K562 (cell line): ENCODE measurements around the gene PTCH2. TPM values are rescaled to one million over a fixed set of nuclear protein-coding genes. Genes with fewer than 3 reads are reported as not detected.

ENCODE experiments used
- ARHGAP35 ChIP-seq: fragments of 450-650 bp; IDR thresholded peaks from 2 replicates; pipeline ENCODE4 v1.6.1; 2018; ENCODE audit not compliant: partially characterized antibody
- ARID3A ChIP-seq: IDR thresholded peaks from 2 replicates; pipeline ENCODE4 v1.6.1; 2012; ENCODE audit warnings: low read depth, low read length, improper control_type of control experiment, borderline replicate concordance
- BCL6 ChIP-seq: fragments of 250-450 bp; sonication (Bioruptor Pico); IDR thresholded peaks from 2 replicates; pipeline ENCODE4 v1.4.0; 2020
- CSDE1 ChIP-seq, 2 experiments: fragments of 450-650 bp; IDR thresholded peaks; 2 replicates each; pipeline ENCODE4 v1.6.1; 2016; ENCODE audit warnings: mild to moderate bottlenecking in 1 of 2
- GABPB2 ChIP-seq: fragments of 250-450 bp; sonication (Bioruptor Pico); conservative IDR thresholded peaks from 2 replicates; pipeline ENCODE4 v1.5.1; 2021; ENCODE audit warnings: mild to moderate bottlenecking
- HCFC1 ChIP-seq: IDR thresholded peaks from 2 replicates; pipeline ENCODE4 v1.6.1; 2012; ENCODE audit warnings: low read depth, low read length, improper control_type of control experiment
- MAFG ChIP-seq: fragments of 450-650 bp; conservative IDR thresholded peaks from 2 replicates; pipeline ENCODE4 v1.6.1; 2016; ENCODE audit warnings: missing genetic modification characterization, missing compliant biosample characterization
- MTA2 ChIP-seq: fragments of 450-650 bp; IDR thresholded peaks from 2 replicates; pipeline ENCODE4 v1.6.1; 2016; ENCODE audit warnings: low read depth
- NCOR1 ChIP-seq: fragments of 450-650 bp; IDR thresholded peaks from 2 replicates; pipeline ENCODE4 v1.6.1; 2016; ENCODE audit warnings: mild to moderate bottlenecking, moderate library complexity
- NFIC ChIP-seq: fragments of 450-650 bp; IDR thresholded peaks from 2 replicates; pipeline ENCODE4 v1.6.1; 2017; ENCODE audit warnings: mild to moderate bottlenecking, inconsistent platforms
- NR2C1 ChIP-seq, 2 experiments: fragments of 450-650 bp; IDR thresholded peaks; 2 replicates each; pipeline ENCODE4 v1.6.1; 2017; ENCODE audit warnings: mild to moderate bottlenecking in 2 of 2, antibody characterized with exemption in 1 of 2, inconsistent platforms in 1 of 2, missing compliant biosample characterization in 1 of 2, missing genetic modification characterization in 1 of 2
- RBM15 ChIP-seq: fragments of 200-400 bp; formaldehyde crosslinking; IDR thresholded peaks from 2 replicates; pipeline ENCODE4 v1.6.1; 2018; ENCODE audit warnings: mild to moderate bottlenecking, low read length, moderate library complexity; ENCODE audit not compliant: insufficient read depth
- SMARCE1 ChIP-seq: fragments of 450-650 bp; IDR thresholded peaks from 2 replicates; pipeline ENCODE4 v1.7.1; 2016; ENCODE audit warnings: mild to moderate bottlenecking
- SREBF2 ChIP-seq: sonication (generic); formaldehyde crosslinking; IDR thresholded peaks from 2 replicates; pipeline ENCODE4 v1.4.0; 2020; ENCODE audit warnings: mild to moderate bottlenecking, missing genetic modification reagents
- TCF3 ChIP-seq: sonication (generic); formaldehyde crosslinking; IDR thresholded peaks from 2 replicates; pipeline ENCODE4 v1.4.0; 2020; ENCODE audit warnings: mild to moderate bottlenecking, missing genetic modification reagents
- TOE1 ChIP-seq, 2 experiments: fragments of 450-650 bp in 1 of 2; sonication (generic) in 1 of 2; formaldehyde crosslinking in 1 of 2; IDR thresholded peaks; 2 replicates each; pipeline versions ENCODE4 v1.7.1 to v1.8.0; 2016 to 2022; ENCODE audit warnings: borderline replicate concordance in 2 of 2, mild to moderate bottlenecking in 2 of 2, antibody characterized with exemption in 1 of 2, inconsistent platforms in 1 of 2, low read depth in 1 of 2, missing genetic modification reagents in 1 of 2, moderate library complexity in 1 of 2
- TSC22D4 ChIP-seq: fragments of 450-650 bp; IDR thresholded peaks from 2 replicates; pipeline ENCODE4 v1.6.1; 2016; ENCODE audit warnings: missing genetic modification characterization, missing biosample characterization, control low read depth
- ZBED1 ChIP-seq: IDR thresholded peaks from 2 replicates; pipeline ENCODE4 v1.6.1; 2014
- ZBTB34 ChIP-seq: fragments of 250-450 bp; sonication (Bioruptor Pico); IDR thresholded peaks from 2 replicates; pipeline ENCODE4 v1.8.0; 2021; ENCODE audit warnings: mild to moderate bottlenecking, moderate library complexity
- ZNF224 ChIP-seq: sonication (generic); formaldehyde crosslinking; IDR thresholded peaks from 2 replicates; pipeline ENCODE4 v1.8.0; 2022; ENCODE audit warnings: mild to moderate bottlenecking, missing genetic modification reagents
- ZNF354B ChIP-seq: fragments of 250-450 bp; sonication (Bioruptor Pico); IDR thresholded peaks from 2 replicates; pipeline ENCODE4 v1.4.0; 2020
- polyA plus RNA-seq, 8 experiments: library from polyadenylated mRNA; depleted of rRNA in 4 of 8; stranded (reverse) in 5 of 8; unstranded in 3 of 8; fragments of >200 nt; fragmentation: Nextera tagmentation in 2 of 8; fragmentation: Illumina TruSeq in 1 of 8; extraction: Ambion mirVana in 2 of 8; extraction: Trizol in 1 of 8; gene quantifications; 2 replicates each; pipeline versions ENCODE4 v1.2.1 to v1.2.3, GENCODE V29; 2011 to 2014; ENCODE audit warnings: inconsistent platforms in 1 of 8, missing spikeins in 1 of 8
- total RNA-seq, 7 experiments: library from RNA; depleted of rRNA in 6 of 7; stranded (reverse); fragments of >200 nt in 6 of 7; fragmentation: Illumina TruSeq in 2 of 7; extraction: Trizol in 2 of 7; gene quantifications; 2 replicates each; pipeline versions ENCODE4 v1.2.1 to v1.2.3, GENCODE V29; 2011 to 2021; ENCODE audit warnings: low replicate concordance in 1 of 7
- TF ChIP-seq, protein P1 (sequence below): fragments of 250-450 bp; sonication (Bioruptor Pico); IDR thresholded peaks from 2 replicates; pipeline ENCODE4 v1.5.1; 2021; ENCODE audit warnings: mild to moderate bottlenecking
- TF ChIP-seq, protein P2 (sequence below): fragments of 450-650 bp; IDR thresholded peaks from 2 replicates; pipeline ENCODE4 v1.6.1; 2016

Gene PTCH2
- total and polyA plus RNA-seq, 9 of the 15 experiments (the other 6 are each of a cell fraction or from before 2014, with no cell fraction given): 0.15 to 27.3 (median 0.48) TPM; not detected in 1

- TF ChIP-seq MAFG (tag) (peak; percentile 37; the same call in 1 of the 2 replicates), GABPB2 (CRISPR knock-in tag) (no peak; the same call in 1 of the 2 replicates), CSDE1 (IDR thresholded peaks at IDR 0.05) (peak in 1 of 2 experiments; percentile 96; a peak in 2 of 4 replicates), ZBED1 (peak; percentile 84), SMARCE1 (peak; percentile 86), ZBTB34 (CRISPR knock-in tag) (no peak), SREBF2 (CRISPR knock-in tag) (no peak), TOE1 (IDR thresholded peaks at IDR 0.05; ENCODE audit: borderline replicate concordance) (peak; percentile 83), TOE1 (CRISPR knock-in tag; IDR thresholded peaks at IDR 0.05; ENCODE audit: borderline replicate concordance, low read depth) (no peak), ARID3A (no peak), TCF3 (no peak; the same call in 1 of the 2 replicates), TSC22D4 (tag) (no peak), RBM15 (no peak), ARHGAP35 (no peak), NCOR1 (peak; percentile 72), NR2C1 (IDR thresholded peaks at IDR 0.05) (peak; percentile 79), NR2C1 (tag; IDR thresholded peaks at IDR 0.05) (peak; percentile 74), ZNF354B (CRISPR knock-in tag) (no peak; the same call in 1 of the 2 replicates), HCFC1 (peak; percentile 86), NFIC (peak; percentile 70; the same call in 1 of the 2 replicates), MTA2 (peak; percentile 39; the same call in 1 of the 2 replicates), BCL6 (0 out of 2 replicates have a peak, but pooled peaks have one; percentile 3), ZNF224 (CRISPR knock-in tag) (no peak; the same call in 1 of the 2 replicates)
- TF ChIP-seq, protein P1, sequence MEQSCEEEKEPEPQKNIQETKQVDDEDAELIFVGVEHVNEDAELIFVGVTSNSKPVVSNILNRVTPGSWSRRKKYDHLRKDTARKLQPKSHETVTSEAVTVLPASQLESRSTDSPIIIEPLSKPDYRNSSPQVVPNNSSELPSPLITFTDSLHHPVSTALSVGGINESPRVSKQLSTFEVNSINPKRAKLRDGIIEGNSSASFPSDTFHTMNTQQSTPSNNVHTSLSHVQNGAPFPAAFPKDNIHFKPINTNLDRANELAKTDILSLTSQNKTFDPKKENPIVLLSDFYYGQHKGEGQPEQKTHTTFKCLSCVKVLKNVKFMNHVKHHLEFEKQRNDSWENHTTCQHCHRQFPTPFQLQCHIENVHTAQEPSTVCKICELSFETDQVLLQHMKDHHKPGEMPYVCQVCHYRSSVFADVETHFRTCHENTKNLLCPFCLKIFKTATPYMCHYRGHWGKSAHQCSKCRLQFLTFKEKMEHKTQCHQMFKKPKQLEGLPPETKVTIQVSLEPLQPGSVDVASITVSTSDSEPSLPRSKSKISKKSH (CRISPR knock-in tag): no peak
- TF ChIP-seq, protein P2, sequence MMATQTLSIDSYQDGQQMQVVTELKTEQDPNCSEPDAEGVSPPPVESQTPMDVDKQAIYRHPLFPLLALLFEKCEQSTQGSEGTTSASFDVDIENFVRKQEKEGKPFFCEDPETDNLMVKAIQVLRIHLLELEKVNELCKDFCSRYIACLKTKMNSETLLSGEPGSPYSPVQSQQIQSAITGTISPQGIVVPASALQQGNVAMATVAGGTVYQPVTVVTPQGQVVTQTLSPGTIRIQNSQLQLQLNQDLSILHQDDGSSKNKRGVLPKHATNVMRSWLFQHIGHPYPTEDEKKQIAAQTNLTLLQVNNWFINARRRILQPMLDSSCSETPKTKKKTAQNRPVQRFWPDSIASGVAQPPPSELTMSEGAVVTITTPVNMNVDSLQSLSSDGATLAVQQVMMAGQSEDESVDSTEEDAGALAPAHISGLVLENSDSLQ: peak; percentile 59
Measured at GRCh38 chr1:44775078-44775929, 67.7 kb downstream of the PTCH2 start, which contains the start of gene RPS8 (continued).
